Astrocyte of the hippocampus (primary cell): ENCODE data around the gene DPRX.
A peak's percentile ranks its signal among the peaks of the same experiment; 100 is the strongest.
"Not testable (repeated sequence)": the region's sequence is repeated elsewhere in the genome, so short reads cannot be mapped to it uniquely, and the experiment has no call there.

ENCODE experiments used
- DNase-seq: peaks from one replicate; pipeline ENCODE4 v3.0.0; 2011; ENCODE audit warnings: low read depth, low spot score

The DPRX gene

DNA sequence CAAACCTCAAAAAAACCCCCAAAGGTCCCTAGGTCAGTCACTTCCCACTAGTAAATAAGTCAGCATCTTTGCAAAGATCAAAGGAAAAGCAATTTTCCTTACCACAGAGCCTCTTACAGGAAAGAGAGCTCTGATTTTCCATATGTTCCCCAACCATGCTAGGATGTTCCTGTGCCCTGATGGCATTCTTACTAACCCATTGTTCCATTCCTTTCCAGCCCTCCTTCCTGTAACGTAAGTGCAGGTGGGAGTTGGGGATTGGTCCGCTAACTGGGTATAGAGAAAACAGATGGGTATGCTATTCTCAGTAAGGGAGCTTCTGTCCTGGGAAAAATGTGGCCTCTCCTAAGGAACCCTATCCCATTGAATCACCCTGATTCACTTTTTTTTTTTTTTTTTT lies 14.3 kb downstream of the DPRX start:
- DNase-seq: no peak

DNA sequence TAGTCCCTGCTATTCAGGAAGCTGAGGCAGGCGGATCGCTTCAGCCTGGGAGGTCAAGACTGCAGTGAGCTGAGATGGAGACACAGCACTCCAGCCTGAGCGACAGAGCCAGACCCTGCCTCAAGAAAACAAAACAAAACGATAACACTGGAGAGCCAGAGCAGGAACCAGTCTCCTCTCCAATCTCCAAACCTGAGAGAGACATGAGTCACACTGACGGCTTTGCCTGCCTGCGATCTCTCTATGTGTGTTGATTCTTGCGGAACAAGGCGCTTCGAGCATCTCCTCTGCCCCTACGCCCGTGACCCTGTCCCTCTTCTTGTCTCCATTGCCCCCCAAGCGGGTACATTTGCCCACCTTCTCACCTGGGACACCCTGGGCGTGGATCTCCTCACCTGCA lies 15.6 kb downstream of the DPRX start:
- DNase-seq: no peak

DNA sequence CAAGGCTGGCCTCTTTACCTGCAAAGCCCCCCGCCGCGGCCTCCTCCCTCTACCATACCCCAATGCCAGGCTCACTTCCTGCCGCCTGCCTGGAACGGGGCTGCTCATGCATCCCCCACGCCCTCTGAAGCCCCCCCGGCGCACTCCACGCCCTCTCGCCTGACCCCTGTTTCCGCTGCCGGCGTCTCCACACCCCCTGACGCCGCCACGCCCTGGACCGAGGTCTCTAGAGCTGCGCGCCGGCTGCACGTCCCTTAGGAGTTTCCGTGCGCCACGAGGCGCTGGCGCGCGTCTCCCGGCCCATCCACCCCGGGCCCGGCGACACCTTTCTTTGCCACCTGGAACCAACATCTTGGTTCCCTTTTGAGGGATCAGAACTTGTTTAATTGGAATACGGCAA lies 16.0 kb downstream of the DPRX start:
- DNase-seq: no peak

DNA sequence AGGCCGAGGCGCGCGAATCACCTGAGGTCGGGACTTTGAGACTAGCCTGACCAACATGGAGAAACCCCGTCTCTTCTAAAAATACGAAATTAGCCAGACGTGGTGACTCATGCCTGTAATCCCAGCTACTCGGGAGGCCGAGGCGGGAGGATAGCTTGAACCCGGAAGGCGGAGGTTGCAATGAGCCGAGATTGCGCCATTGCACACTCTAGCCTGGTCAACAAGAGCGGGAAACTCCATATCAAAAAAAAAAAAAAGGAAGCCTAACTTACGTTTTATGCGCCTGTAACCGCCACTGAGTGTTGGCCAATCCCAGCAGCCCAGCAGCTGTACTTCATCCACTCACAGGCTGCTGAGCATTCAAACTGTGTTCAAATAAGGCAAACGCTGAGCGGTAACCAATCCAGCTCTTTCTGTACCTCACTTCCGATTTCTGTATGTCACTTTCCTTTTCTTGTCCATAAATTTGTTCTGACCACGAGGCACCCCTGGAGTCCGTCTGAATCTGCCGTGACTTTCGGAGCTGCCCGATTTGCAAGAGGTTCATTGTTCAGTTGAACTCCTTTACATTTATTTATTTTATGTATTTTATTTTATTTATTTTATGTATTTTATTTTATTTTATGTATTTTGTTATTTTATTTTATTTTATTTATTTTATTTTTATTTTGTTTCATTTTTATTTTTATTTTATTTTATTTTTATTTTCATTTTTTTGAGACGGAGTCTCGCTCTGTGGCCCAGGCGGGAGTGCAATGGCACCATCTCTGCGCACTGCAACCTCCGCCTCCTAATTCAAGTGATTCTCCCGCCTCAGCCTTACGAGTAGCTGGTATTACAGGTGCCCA lies 18.2 kb downstream of the DPRX start:
- no peak for DNase-seq

DNA sequence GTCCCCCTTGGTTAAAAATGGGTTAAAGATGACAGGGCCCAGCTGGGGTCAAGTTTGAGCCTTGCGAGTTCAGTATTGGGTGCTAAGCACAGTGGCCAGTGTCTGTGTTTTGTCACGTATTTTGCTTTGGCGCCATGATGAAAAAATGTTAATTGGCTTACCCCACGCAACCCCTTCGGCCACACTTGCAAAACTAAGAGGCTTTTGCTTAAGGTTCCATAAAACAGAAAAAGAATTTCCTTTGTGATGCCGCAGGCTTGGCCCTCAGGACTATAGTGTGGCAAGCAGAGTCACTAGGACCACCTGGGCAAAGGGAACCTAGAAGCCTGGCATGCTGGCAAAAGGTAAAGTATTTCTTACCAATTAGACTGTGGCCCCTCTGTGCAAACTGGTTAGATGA lies 20.7 kb downstream of the DPRX start:
- no peak for DNase-seq

DNA sequence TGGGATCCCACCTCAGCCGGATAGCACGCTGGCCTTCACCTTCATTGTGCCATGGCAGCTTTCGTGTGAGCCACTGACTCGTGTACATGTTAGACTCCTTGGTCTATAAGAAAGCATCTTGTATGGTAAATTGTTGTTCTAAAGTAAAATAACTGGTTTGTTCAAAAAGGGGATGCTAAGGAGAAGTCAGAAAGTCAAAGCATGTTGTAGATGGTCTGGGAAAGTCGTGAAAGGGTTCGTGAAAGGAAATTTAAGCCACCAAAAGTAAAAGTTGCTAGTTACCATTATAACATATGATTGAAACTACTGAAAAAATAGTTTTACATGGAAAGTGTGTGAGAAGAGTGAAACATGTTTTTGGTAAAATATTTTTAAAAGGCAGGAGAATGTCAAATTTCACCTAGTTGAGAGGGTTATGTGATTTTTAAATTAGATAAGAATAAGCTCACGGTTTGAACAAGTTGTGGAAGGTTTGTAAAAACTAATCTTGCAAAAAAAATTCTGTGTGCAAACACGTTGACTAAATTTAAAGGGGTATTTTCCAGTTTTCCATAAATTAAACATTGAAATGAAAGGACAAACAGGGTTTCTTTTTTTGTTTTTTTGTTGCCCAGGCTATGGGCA lies 23.4 kb downstream of the DPRX start:
- DNase-seq: no peak

DNA sequence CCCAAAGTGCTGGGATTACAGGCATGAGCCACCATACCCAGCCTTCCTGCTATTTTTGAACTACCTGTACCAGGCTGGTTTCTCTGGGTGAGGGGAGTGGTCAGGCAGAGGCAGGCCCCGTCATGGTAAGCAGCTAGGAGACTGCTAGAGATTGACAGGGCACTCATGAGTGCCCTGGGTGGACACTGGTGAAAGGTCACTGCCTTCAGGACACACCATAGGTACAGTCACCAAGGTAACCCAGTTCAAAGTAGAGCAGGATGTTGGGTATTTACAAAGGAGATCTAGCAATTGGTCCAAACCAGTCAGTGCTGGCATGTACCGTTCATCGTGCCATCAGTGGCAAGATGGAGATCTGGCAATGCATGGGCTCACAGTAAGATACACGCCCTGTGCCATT lies 25.5 kb downstream of the DPRX start:
- DNase-seq: no peak

DNA sequence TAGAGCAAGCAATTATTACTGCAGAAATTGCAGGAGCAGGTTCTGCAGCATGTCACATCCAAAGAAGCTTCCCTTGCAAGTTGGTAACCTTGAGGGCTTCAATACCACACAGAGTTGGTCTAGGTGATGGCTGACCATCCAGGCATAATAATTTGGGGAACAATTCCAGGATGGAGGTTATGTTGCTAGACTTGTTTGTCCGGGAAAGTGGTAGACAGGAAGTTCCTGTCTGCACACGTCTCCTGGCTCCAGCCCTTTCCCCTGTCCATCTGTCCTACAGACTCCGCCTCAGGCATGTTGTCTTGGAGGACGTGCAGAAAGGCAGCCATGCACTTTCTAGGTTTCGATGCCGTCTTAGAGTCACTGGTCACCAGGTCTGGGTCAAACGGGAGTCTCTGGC lies 26.0 kb downstream of the DPRX start:
- no peak for DNase-seq

DNA sequence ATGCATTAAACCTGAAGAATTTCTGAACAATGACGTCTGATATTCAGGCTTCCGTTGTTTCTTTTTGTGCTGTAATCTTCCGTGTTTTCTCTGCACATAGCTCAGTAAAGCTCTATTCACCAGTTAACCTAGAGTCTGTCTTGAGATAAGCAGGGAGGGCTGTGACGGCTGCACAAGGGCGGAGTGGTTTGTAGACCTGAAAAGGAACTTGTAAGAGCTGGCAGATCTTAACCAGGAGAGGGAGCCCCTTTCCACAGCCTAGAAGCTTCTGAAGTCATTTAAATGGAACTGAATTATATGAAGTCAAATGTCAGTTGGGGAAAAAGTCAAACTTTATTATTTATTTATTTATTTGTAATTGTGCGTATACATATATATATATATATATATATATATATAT lies 27.5 kb downstream of the DPRX start:
- DNase-seq: peak; percentile 3

DNA sequence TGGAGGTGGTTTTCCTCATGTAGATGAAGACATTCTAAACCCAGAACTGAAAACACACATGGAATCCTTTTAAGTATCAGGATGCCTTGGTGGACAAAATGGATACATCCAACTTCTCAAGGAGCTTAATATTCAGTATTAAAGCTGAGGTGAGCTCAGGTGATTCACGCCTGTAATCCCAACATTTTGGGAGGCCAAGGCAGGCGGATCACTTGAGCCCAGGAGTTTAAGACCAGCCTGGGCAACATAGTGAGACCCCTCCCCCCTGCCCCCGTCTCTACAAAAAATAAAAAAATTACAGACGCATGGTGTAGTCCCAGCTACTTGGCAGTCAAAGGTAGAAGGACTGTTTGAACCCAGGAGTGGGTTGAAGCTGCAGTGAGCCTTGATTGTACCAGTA lies 28.8 kb downstream of the DPRX start:
- DNase-seq: no peak

DNA sequence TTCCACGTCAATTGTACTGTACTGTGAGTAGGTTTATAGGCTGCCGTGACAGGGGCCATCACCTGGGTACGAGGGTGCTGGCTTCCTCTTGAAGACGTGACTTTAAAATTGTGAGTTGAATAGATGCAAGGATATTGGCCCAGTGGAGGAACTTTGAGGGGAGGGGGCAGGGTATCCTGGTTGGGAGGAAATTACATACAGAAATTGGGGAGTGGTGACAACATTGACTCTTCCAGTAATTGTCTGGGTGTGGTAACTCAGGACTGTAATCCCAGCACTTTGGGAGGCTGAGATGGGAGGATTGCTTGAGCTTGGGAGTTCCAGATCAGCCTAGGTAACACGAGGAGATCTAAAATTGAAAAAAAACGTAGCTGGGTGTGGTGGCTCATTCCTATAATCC lies 30.4 kb downstream of the DPRX start:
- DNase-seq: no peak

DNA sequence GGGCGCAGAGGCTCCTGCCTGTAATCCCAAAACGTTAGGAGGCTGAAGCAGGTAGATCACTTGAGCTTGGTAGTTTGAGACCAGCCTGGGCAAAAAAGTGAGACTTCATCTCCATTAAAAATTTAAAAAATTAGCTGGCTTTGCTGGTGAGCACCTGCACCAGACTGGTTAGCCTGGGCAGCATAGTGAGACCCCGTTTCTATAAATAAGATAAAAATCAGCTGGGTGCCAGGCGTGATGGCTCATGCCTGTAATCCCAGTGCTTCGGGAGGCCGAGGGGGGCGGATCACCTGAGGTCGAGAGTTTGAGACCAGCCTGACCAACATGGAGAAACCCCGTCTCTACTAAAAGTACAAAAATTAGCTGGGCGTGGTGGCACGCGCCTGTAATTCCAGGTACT lies 32.4 kb downstream of the DPRX start:
- DNase-seq: no peak

DNA sequence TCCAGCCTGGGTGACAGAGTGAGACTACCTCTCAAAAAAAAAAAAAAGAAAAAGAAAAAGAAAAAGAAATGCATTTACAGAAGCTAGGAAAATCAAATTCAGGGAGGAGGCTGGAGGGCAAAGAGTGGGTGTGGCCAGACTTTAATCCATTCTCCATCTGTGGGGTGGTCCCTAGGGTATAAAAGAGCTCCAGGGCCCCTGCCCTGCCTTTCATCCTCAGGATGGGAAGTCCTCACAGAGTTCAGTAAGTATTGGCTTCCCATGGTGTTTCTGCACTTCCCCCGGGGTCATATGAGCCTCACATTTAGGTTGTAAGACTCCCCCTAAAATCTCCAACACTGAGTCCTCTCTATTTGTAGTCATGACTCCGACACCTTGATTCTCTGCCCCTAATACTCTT lies 33.0 kb downstream of the DPRX start:
- no peak for DNase-seq

DNA sequence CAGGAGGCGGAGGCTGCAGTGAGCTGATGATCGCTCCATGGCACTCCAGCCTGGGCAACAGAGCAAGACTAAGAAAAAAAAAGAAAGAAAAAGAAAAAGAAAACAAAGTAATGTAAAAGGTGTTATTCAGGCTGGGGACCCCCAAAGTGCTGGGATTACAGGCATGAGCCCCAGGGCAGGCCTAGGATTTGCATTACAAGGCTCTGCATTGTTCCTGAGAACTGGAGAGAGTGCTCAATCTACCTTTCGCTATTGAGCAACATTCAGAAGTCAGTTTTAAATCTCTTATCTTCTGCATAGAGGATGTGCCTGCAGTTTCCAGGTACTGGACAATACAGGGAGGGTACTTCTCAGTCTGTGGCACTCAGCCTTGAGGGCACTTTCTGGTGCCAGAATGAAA lies 34.5 kb downstream of the DPRX start:
- DNase-seq: not testable (repeated sequence)

DNA sequence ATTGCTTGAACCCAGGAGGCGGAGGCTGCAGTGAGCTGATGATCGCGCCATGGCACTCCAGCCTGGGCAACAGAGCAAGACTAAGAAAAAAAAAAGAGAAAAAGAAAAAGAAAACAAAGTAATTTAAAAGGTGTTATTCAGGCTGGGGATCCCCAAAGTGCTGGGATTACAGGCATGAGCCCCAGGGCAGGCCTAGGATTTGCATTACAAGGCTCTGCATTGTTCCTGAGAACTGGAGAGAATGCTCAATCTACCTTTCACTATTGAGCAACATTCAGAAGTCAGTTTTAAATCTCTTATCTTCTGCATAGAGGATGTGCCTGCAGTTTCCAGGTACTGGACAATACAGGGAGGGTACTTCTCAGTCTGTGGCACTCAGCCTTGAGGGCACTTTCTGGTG lies 37.0 kb downstream of the DPRX start:
- DNase-seq: not testable (repeated sequence)

DNA sequence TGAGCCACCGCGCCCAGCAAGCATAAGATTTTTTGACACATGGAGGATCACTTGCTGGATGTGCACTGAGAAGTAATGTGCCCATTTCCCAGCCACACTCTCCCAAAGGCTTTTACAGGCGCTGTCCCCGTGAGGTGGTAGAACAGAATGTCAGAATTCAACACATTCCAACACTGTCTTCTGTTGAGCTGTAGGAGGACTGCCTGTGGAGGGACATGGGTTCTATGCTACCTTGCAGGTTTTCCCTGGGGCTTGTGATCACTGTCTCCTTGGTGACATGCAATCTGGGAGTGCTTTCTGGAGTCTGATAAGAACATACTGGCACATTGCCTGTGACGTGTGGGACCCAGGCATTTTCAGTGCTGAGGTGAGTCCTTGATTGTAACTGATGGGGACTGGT lies 38.5 kb downstream of the DPRX start:
- DNase-seq: no peak

DNA sequence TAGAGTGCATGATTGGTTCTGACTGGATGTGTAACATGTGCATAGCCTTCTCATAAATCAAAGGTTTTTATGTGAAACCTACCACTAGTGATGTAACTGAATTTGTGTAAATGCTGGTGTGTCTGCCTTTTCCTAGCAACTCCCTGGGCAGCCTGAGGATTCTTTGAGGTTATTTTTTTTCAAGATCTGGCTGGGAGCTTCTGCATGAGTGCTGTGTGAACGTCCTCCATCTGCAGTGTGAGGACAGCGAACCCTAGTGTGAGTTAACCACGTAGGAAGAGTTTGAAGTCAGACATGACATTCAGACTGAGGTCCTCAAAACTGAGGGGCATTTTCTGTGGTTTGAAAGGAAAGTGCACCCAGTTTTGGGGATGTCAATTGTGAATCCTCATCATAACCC lies 39.9 kb downstream of the DPRX start:
- DNase-seq: no peak
